Left hindlimb (tissue), 1 donor: ENCODE measurements around the gene KCNQ2.
A peak's percentile ranks its signal among the peaks of the same experiment; 100 is the strongest.

ENCODE experiments used
- DNase-seq: peaks from one replicate; pipeline ENCODE4 v3.0.0-alpha.2; 2018

Gene KCNQ2

DNA sequence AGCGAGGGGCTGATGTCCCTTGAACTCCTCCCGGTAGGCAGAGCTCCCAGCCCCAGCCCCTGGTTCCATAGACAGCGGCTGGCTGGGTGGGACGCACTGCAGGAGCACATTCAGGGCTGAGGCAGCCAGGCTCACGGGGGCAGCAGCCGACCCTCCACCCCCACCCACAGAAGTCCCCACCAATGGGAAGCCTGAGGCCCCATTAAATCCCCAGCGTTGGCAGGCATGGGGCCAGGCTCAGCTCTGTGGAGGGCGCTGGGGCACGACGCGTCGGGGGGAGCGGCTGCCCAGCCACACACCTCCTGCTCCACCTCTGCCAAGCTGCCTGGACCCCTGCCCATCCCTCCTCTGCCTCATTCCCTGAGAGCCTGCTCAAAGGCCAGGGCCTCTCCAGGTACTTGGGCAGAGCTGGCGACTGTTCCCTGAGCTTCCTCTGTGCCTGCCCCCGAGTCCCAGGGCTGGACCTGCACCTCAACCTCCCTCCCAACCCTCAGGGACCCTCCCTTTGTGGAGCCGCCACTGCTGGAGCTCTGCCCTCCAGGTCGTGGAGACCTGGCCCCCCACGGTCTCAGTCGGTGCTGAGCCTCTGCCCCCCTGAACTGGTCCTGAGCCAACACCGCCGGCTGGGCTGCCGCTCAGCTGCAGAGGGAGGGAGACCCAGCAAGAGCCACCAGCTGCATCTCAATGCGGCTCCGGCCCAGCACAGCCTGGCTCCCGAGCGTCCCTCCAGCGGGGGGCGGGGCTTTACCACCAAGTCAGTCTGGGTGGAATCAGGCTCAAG lies 120.5 kb downstream of the KCNQ2 start:
- DNase-seq = peak; percentile 80

DNA sequence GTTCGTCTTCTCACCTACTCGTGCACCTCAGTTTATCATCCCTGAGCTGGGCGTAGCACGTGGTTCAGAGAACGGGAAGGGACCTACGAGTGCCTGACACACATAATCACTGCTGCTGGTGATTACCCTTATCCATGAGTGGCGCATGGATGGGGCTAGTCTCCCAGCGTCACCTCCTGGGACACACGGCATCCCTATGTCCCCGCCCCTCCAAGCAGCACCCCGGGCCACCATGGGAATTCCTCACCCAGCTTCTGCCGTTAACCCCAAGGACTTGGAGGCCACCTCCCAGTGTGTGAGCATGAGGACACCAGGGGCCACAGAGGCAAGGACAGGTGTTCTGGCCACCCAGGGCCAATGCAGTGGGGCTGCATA lies 121.1 kb downstream of the KCNQ2 start:
- no peak for DNase-seq

GRCh38 chr20:63350597-63351325 lies 121.7 kb downstream of the KCNQ2 start:
- no peak for DNase-seq
